OCI-LY1 (cell line): Measurements from ENCODE around the gene EFNB2.

Experiments used
- H2AFZ ChIP-seq: fragments of 200-600 bp; sonication (generic), shearing (Covaris generic); 2 replicates; pipeline ENCODE4 v1.6.0; 2014; ENCODE audit warnings: antibody characterized with exemption, mild to moderate bottlenecking, low read length
- H3F3A ChIP-seq: fragments of 200-600 bp; sonication (generic), shearing (Covaris generic); 2 replicates; pipeline ENCODE4 v1.6.0; 2014; ENCODE audit warnings: mild to moderate bottlenecking, antibody characterized with exemption, low read length, moderate library complexity; ENCODE audit not compliant: insufficient read depth
- H3K27ac ChIP-seq: fragments of 200-600 bp; sonication (generic); 2 replicates; pipeline ENCODE4 v1.5.1; 2014; ENCODE audit warnings: low read length, mixed run types, mild to moderate bottlenecking, low read depth; ENCODE audit not compliant: poor library complexity, severe bottlenecking
- H3K27me3 ChIP-seq: fragments of 200-600 bp; sonication (generic); 2 replicates; pipeline ENCODE4 v1.6.0; 2014; ENCODE audit warnings: antibody characterized with exemption, mild to moderate bottlenecking, low read length, moderate library complexity; ENCODE audit not compliant: insufficient read depth
- H3K36me3 ChIP-seq: fragments of 200-600 bp; sonication (generic); 2 replicates; pipeline ENCODE4 v1.6.1; 2014; ENCODE audit warnings: mild to moderate bottlenecking, antibody characterized with exemption, low read length, moderate library complexity, mixed read lengths; ENCODE audit not compliant: insufficient read depth
- H3K4me1 ChIP-seq: fragments of 200-600 bp; sonication (generic); 2 replicates; pipeline ENCODE4 v1.5.1; 2014; ENCODE audit warnings: mild to moderate bottlenecking, low read length, moderate library complexity; ENCODE audit not compliant: insufficient read depth, severe bottlenecking
- H3K4me2 ChIP-seq: fragments of 200-600 bp; sonication (generic), shearing (Covaris generic); 2 replicates; pipeline ENCODE4 v1.6.1; 2014; ENCODE audit warnings: low read length
- H3K4me3 ChIP-seq: fragments of 200-600 bp; sonication (generic); 2 replicates; pipeline ENCODE4 v1.5.1; 2014; ENCODE audit warnings: low read length, low read depth, mild to moderate bottlenecking, mixed read lengths; ENCODE audit not compliant: poor library complexity, severe bottlenecking
- H3K79me2 ChIP-seq: fragments of 200-600 bp; shearing (Covaris generic); 2 replicates; pipeline ENCODE4 v1.6.1; 2016; ENCODE audit warnings: mixed run types, low read length, mixed read lengths; ENCODE audit not compliant: insufficient read depth
- H3K9ac ChIP-seq: fragments of 200-600 bp; sonication (generic), shearing (Covaris generic); 2 replicates; pipeline ENCODE4 v1.6.1; 2014; ENCODE audit warnings: mild to moderate bottlenecking, low read length, mixed read lengths
- H3K9me2 ChIP-seq: fragments of 200-600 bp; sonication (generic), shearing (Covaris generic); 2 replicates; pipeline ENCODE4 v1.6.1; 2014; ENCODE audit warnings: low read depth, mild to moderate bottlenecking, low read length, mixed read lengths
- H3K9me3 ChIP-seq: fragments of 200-600 bp; shearing (Covaris generic); 2 replicates; pipeline ENCODE4 v1.6.1; 2014; ENCODE audit warnings: low read length, mixed read lengths
- H4K20me1 ChIP-seq: fragments of 200-600 bp; sonication (generic), shearing (Covaris generic); 2 replicates; pipeline ENCODE4 v1.6.0; 2016; ENCODE audit warnings: mild to moderate bottlenecking, low read length; ENCODE audit not compliant: insufficient read depth
- CTCF ChIP-seq: fragments of 200-600 bp; sonication (generic), shearing (Covaris generic); IDR thresholded peaks from 2 replicates; pipeline ENCODE4 v1.5.1; 2017; ENCODE audit warnings: mild to moderate bottlenecking, antibody characterized with exemption, low read length, moderate library complexity, mixed read lengths
- EZH2 ChIP-seq: fragments of 200-600 bp; sonication (generic), shearing (Covaris generic); IDR thresholded peaks from 2 replicates; pipeline ENCODE4 v1.8.0; 2017; ENCODE audit warnings: borderline replicate concordance, mixed run types, mild to moderate bottlenecking, antibody characterized with exemption, low read length, moderate library complexity, mixed read lengths

The EFNB2 gene

GRCh38 chr13:106524108-106524507, 11.4 kb downstream of the EFNB2 start:
- H2AFZ ChIP-seq, result no peak overlapping the region
- H3K27me3 ChIP-seq, result no peaks in the 10 kb centered on the region
- no peaks in the 10 kb centered on the region for H3K4me1 ChIP-seq
- no peak overlapping the region for H3K9ac ChIP-seq
- H3F3A ChIP-seq, result no peaks in the 10 kb centered on the region
- H3K36me3 ChIP-seq, result no peaks in the 10 kb centered on the region
- H3K4me2 ChIP-seq, result no peak overlapping the region
- H3K4me3 ChIP-seq, result no peak overlapping the region
- no peaks in the 10 kb centered on the region for H3K9me3 ChIP-seq
- TF ChIP-seq CTCF (no peak), EZH2 (no peak)
- H3K9me2 ChIP-seq, result no peaks in the 10 kb centered on the region
- H3K79me2 ChIP-seq, result no peaks in the 10 kb centered on the region
- H3K27ac ChIP-seq, result no peak overlapping the region
- H4K20me1 ChIP-seq, result no peaks in the 10 kb centered on the region

- H3K4me1 ChIP-seq, result no peaks in the 10 kb centered on the region
- H3K9me2 ChIP-seq, result no peaks in the 10 kb centered on the region
Measured at GRCh38 chr13:106523576-106523975, 11.9 kb downstream of the EFNB2 start.

GRCh38 chr13:106522898-106523525, 12.4 kb downstream of the EFNB2 start:
- H3K9me2 ChIP-seq, result no peaks in the 10 kb centered on the region
- H3K9ac ChIP-seq, result no peak overlapping the region
- no peaks in the 10 kb centered on the region for H3K79me2 ChIP-seq
- no peak overlapping the region for H3K27ac ChIP-seq
- no peak overlapping the region for H3K4me3 ChIP-seq
- H3K27me3 ChIP-seq, result no peaks in the 10 kb centered on the region
- no peaks in the 10 kb centered on the region for H3K9me3 ChIP-seq
- H3K4me1 ChIP-seq, result no peaks in the 10 kb centered on the region
- TF ChIP-seq EZH2, result no peak
- no peak for TF ChIP-seq CTCF
- H3K36me3 ChIP-seq, result no peaks in the 10 kb centered on the region
- no peaks in the 10 kb centered on the region for H3F3A ChIP-seq
- no peaks in the 10 kb centered on the region for H4K20me1 ChIP-seq
- no peak overlapping the region for H2AFZ ChIP-seq
- no peak overlapping the region for H3K4me2 ChIP-seq

More at GRCh38 chr13:106523576-106523975, 11.9 kb downstream of the EFNB2 start:
- H3K4me3 ChIP-seq, result no peak overlapping the region
- no peak overlapping the region for H2AFZ ChIP-seq
- no peaks in the 10 kb centered on the region for H3K9me3 ChIP-seq
- TF ChIP-seq EZH2, result no peak
- TF ChIP-seq CTCF, result no peak
- no peaks in the 10 kb centered on the region for H3K27me3 ChIP-seq
- no peak overlapping the region for H3K4me2 ChIP-seq
- H3K9ac ChIP-seq, result no peak overlapping the region
- H3K79me2 ChIP-seq, result no peaks in the 10 kb centered on the region
- H4K20me1 ChIP-seq, result no peaks in the 10 kb centered on the region
- H3F3A ChIP-seq, result no peaks in the 10 kb centered on the region
- H3K27ac ChIP-seq, result no peak overlapping the region
- no peaks in the 10 kb centered on the region for H3K36me3 ChIP-seq
